Neural progenitor cell (in vitro differentiated cells): Measurements from ENCODE around the gene TMEM183A. TPM values are rescaled to one million over a fixed set of nuclear protein-coding genes. Genes with fewer than 3 reads are reported as not detected.

ENCODE experiments used
- DNase-seq: peaks from one replicate; pipeline ENCODE4 v3.0.0-alpha.2; 2016; ENCODE audit warnings: low spot score
- H2AFZ ChIP-seq: fragments of 200-600 bp; sonication (generic); replicated peaks from 2 replicates; pipeline ENCODE4 v1.6.1; 2016; ENCODE audit warnings: antibody characterized with exemption
- H3F3A ChIP-seq: fragments of 200-600 bp; sonication (generic); 2 replicates; pipeline ENCODE4 v1.6.1; 2016; ENCODE audit warnings: antibody characterized with exemption, low read depth
- H3K27ac ChIP-seq: fragments of 200-600 bp; sonication (generic); 2 replicates; pipeline ENCODE4 v1.5.1; 2016; ENCODE audit warnings: mild to moderate bottlenecking
- H3K27me3 ChIP-seq: fragments of 200-600 bp; sonication (generic); 2 replicates; pipeline ENCODE4 v1.6.1; 2016; ENCODE audit warnings: mild to moderate bottlenecking, moderate library complexity
- H3K36me3 ChIP-seq: fragments of 200-600 bp; sonication (generic); 2 replicates; pipeline ENCODE4 v1.5.1; 2016
- H3K4me1 ChIP-seq: fragments of 200-600 bp; sonication (generic); 2 replicates; pipeline ENCODE4 v1.6.1; 2016; ENCODE audit warnings: mixed run types
- H3K4me2 ChIP-seq: fragments of 200-600 bp; sonication (generic); 2 replicates; pipeline ENCODE4 v1.6.1; 2016
- H3K4me3 ChIP-seq: fragments of 200-600 bp; sonication (generic); 2 replicates; pipeline ENCODE4 v1.5.1; 2016
- H3K79me2 ChIP-seq: fragments of 200-600 bp; sonication (generic); 2 replicates; pipeline ENCODE4 v1.6.1; 2016; ENCODE audit warnings: low read depth
- H3K9ac ChIP-seq: fragments of 200-600 bp; sonication (generic); 2 replicates; pipeline ENCODE4 v1.6.1; 2016
- H3K9me3 ChIP-seq: fragments of 200-600 bp; sonication (generic); 2 replicates; pipeline ENCODE4 v1.5.1; 2016; ENCODE audit warnings: low read depth
- H4K20me1 ChIP-seq: fragments of 200-600 bp; sonication (generic); 2 replicates; pipeline ENCODE4 v1.6.1; 2016; ENCODE audit warnings: low read depth
- H3K27ac Mint-ChIP-seq: 3 replicates; pipeline ENCODE4 v1.8.0; 2021; ENCODE audit warnings: mixed read lengths
- H3K27me3 Mint-ChIP-seq: 2 replicates; pipeline ENCODE4 v1.8.0; 2022; ENCODE audit warnings: low read depth, mild to moderate bottlenecking, inconsistent platforms, moderate library complexity, mixed read lengths; ENCODE audit not compliant: insufficient read depth
- H3K36me3 Mint-ChIP-seq: 3 replicates; pipeline ENCODE4 v1.8.0; 2021; ENCODE audit warnings: mixed read lengths
- H3K4me1 Mint-ChIP-seq: 3 replicates; pipeline ENCODE4 v1.8.0; 2021; ENCODE audit warnings: mixed read lengths
- H3K4me3 Mint-ChIP-seq: 3 replicates; pipeline ENCODE4 v1.8.0; 2021; ENCODE audit warnings: mild to moderate bottlenecking, moderate library complexity, mixed read lengths
- H3K9me3 Mint-ChIP-seq: 3 replicates; pipeline ENCODE4 v1.8.0; 2020; ENCODE audit warnings: mixed read lengths
- EZH2 ChIP-seq: fragments of 200-600 bp; sonication (generic); IDR thresholded peaks from 2 replicates; pipeline ENCODE4 v1.6.1; 2017; ENCODE audit warnings: antibody characterized with exemption, mild to moderate bottlenecking, moderate library complexity
- EZH2phosphoT487 ChIP-seq: fragments of 200-600 bp; sonication (generic); IDR thresholded peaks from 2 replicates; pipeline ENCODE4 v1.6.1; 2017; ENCODE audit warnings: antibody characterized with exemption
- total RNA-seq: library from RNA; depleted of rRNA; stranded (reverse); fragments of >200 nt; gene quantifications from 2 replicates; pipeline ENCODE4 v1.2.3, GENCODE V29; 2015; ENCODE audit warnings: low replicate concordance
- TF ChIP-seq, protein P1 (sequence below): fragments of 200-600 bp; sonication (generic); IDR thresholded peaks from 2 replicates; pipeline ENCODE4 v1.5.1; 2017; ENCODE audit warnings: antibody characterized with exemption, mild to moderate bottlenecking

Gene TMEM183A
- total RNA-seq, 1 donor from 2014 or later = 92.4 TPM

- peaks cover 19% of the 10 kb centered on the region for H3K36me3 Mint-ChIP-seq
- no peak overlapping the region for H3K4me3 Mint-ChIP-seq
- DNase-seq = no peak
These were observed 41.9 kb downstream of the TMEM183A start for GRCh38 chr1:203049077-203049476.

GRCh38 chr1:203049576-203050180, 42.5 kb downstream of the TMEM183A start:
- H3K27ac Mint-ChIP-seq = no peak overlapping the region
- peaks cover 19% of the 10 kb centered on the region for H3K4me1 ChIP-seq
- TF ChIP-seq EZH2 = no peak
- TF ChIP-seq, protein P1, sequence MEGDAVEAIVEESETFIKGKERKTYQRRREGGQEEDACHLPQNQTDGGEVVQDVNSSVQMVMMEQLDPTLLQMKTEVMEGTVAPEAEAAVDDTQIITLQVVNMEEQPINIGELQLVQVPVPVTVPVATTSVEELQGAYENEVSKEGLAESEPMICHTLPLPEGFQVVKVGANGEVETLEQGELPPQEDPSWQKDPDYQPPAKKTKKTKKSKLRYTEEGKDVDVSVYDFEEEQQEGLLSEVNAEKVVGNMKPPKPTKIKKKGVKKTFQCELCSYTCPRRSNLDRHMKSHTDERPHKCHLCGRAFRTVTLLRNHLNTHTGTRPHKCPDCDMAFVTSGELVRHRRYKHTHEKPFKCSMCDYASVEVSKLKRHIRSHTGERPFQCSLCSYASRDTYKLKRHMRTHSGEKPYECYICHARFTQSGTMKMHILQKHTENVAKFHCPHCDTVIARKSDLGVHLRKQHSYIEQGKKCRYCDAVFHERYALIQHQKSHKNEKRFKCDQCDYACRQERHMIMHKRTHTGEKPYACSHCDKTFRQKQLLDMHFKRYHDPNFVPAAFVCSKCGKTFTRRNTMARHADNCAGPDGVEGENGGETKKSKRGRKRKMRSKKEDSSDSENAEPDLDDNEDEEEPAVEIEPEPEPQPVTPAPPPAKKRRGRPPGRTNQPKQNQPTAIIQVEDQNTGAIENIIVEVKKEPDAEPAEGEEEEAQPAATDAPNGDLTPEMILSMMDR = no peak
- TF ChIP-seq EZH2phosphoT487 = no peak
- H3K4me3 ChIP-seq = no peak overlapping the region
- no peak overlapping the region for H3K9ac ChIP-seq
- peaks cover 34% of the 10 kb centered on the region for H3K4me1 Mint-ChIP-seq
- H3K9me3 ChIP-seq = no peaks in the 10 kb centered on the region
- H2AFZ ChIP-seq = no peak overlapping the region
- H3K27me3 ChIP-seq = no peaks in the 10 kb centered on the region
- no peaks in the 10 kb centered on the region for H3F3A ChIP-seq
- peaks cover 5% of the 10 kb centered on the region for H3K27me3 Mint-ChIP-seq
- H3K4me3 Mint-ChIP-seq = no peak overlapping the region
- no peak overlapping the region for H3K27ac ChIP-seq
- H3K79me2 ChIP-seq = no peaks in the 10 kb centered on the region
- H3K36me3 ChIP-seq = no peaks in the 10 kb centered on the region
- H4K20me1 ChIP-seq = no peaks in the 10 kb centered on the region
- H3K9me3 Mint-ChIP-seq = no peaks in the 10 kb centered on the region
- H3K4me2 ChIP-seq = no peak overlapping the region
- DNase-seq = no peak
- peaks cover 17% of the 10 kb centered on the region for H3K36me3 Mint-ChIP-seq

More at GRCh38 chr1:203049077-203049476, 41.9 kb downstream of the TMEM183A start:
- Histone ChIP-seq H3K4me2 (no peak overlapping the region), H3K36me3 (no peaks in the 10 kb centered on the region), H3F3A (no peaks in the 10 kb centered on the region), H3K9ac (no peak overlapping the region), H3K79me2 (no peaks in the 10 kb centered on the region), H3K9me3 (no peaks in the 10 kb centered on the region), H3K27ac (no peak overlapping the region), H4K20me1 (no peaks in the 10 kb centered on the region), H3K4me3 (no peak overlapping the region), H2AFZ (no peak overlapping the region), H3K27me3 (no peaks in the 10 kb centered on the region), H3K4me1 (peaks cover 13% of the 10 kb centered on the region)
- H3K9me3 Mint-ChIP-seq = no peaks in the 10 kb centered on the region
- no peak for TF ChIP-seq EZH2
- TF ChIP-seq, protein P1 = no peak
- no peak for TF ChIP-seq EZH2phosphoT487
- peaks cover 35% of the 10 kb centered on the region for H3K4me1 Mint-ChIP-seq
- H3K27ac Mint-ChIP-seq = no peak overlapping the region
- peaks cover 5% of the 10 kb centered on the region for H3K27me3 Mint-ChIP-seq

DNA sequence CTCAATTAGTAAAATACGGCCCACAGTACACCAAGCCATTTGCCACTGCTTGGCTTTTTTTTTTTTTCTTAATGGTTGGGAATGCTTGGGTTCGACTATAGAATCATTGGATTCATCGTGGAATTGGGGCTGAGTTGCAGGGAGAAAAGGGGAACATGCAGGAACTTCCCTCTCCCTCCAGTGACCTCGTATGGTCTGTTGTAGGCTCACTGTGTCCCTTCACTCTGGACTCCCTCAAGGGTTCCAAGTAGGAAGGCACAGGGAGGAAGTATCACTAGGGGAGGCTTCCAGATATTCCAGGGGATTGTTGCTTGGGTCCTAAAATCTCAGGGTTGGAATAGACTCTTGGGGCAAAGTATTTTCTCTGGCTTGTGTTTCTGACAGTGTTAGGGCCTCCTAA, 43.7 kb downstream of the TMEM183A start:
- no peaks in the 10 kb centered on the region for H3K36me3 ChIP-seq
- no peak overlapping the region for H3K4me3 ChIP-seq
- H4K20me1 ChIP-seq = no peaks in the 10 kb centered on the region
- Mint-ChIP-seq H3K36me3 (peaks cover 11% of the 10 kb centered on the region), H3K27ac (no peak overlapping the region), H3K9me3 (no peaks in the 10 kb centered on the region), H3K4me1 (peaks cover 36% of the 10 kb centered on the region), H3K4me3 (no peak overlapping the region), H3K27me3 (peaks cover 2% of the 10 kb centered on the region)
- H3K9ac ChIP-seq = no peak overlapping the region
- H3K79me2 ChIP-seq = no peaks in the 10 kb centered on the region
- no peaks in the 10 kb centered on the region for H3K9me3 ChIP-seq
- no peak for DNase-seq
- H3F3A ChIP-seq = no peaks in the 10 kb centered on the region
- H3K4me2 ChIP-seq = no peak overlapping the region
- TF ChIP-seq EZH2phosphoT487 = no peak
- TF ChIP-seq EZH2 = no peak
- TF ChIP-seq, protein P1 = no peak
- H2AFZ ChIP-seq = no peak overlapping the region
- no peak overlapping the region for H3K27ac ChIP-seq
- H3K27me3 ChIP-seq = no peaks in the 10 kb centered on the region
- peaks cover 28% of the 10 kb centered on the region for H3K4me1 ChIP-seq
